Tibial nerve (tissue), 4 donors: ENCODE measurements around the gene HACL1.

Experiments used
- EP300 ChIP-seq, 2 donors: sonication (generic); formaldehyde crosslinking; IDR thresholded peaks; one replicate each; pipeline ENCODE4 v1.6.1; 2017; ENCODE audit warnings: antibody characterized with exemption in 2 of 2, mild to moderate bottlenecking in 1 of 2
- POLR2A ChIP-seq, 2 donors: fragments of 450-650 bp; IDR thresholded peaks; one replicate each; pipeline ENCODE4 v1.6.1; 2017; ENCODE audit warnings: antibody characterized with exemption in 2 of 2, mild to moderate bottlenecking in 2 of 2, moderate library complexity in 2 of 2
- TF ChIP-seq, protein P1 (sequence below), 5 experiments: fragments of 200-600 bp in 3 of 5; fragments of 450-650 bp in 2 of 5; sonication (generic) in 3 of 5; IDR thresholded peaks; one replicate each; pipeline ENCODE4 v1.5.1; 2016 to 2019; ENCODE audit warnings: antibody characterized with exemption in 5 of 5, mild to moderate bottlenecking in 3 of 5, moderate library complexity in 2 of 5

DNA sequence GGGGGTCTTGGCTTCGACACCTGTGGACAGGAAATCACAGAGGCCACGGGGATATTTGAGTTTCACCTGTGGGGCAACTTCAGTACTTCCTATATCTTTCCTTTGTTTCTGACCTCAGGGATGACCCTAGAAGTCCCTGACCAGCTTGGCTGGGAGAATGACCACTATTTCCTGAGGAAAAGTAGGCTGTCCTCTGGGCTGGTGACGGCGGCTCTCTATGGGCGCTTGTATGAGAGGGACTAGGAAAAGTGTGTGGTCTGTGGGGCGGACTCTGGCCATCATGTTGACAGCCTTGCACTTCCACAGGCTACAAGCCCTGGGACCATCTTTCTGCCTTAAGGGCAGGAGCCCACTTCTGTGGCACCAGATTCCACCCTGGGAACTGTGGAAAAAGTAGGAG is 43.9 kb upstream of the HACL1 start:
- TF ChIP-seq, protein P1, sequence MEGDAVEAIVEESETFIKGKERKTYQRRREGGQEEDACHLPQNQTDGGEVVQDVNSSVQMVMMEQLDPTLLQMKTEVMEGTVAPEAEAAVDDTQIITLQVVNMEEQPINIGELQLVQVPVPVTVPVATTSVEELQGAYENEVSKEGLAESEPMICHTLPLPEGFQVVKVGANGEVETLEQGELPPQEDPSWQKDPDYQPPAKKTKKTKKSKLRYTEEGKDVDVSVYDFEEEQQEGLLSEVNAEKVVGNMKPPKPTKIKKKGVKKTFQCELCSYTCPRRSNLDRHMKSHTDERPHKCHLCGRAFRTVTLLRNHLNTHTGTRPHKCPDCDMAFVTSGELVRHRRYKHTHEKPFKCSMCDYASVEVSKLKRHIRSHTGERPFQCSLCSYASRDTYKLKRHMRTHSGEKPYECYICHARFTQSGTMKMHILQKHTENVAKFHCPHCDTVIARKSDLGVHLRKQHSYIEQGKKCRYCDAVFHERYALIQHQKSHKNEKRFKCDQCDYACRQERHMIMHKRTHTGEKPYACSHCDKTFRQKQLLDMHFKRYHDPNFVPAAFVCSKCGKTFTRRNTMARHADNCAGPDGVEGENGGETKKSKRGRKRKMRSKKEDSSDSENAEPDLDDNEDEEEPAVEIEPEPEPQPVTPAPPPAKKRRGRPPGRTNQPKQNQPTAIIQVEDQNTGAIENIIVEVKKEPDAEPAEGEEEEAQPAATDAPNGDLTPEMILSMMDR (IDR thresholded peaks at IDR 0.05): no peak
- TF ChIP-seq POLR2A (IDR thresholded peaks at IDR 0.05): no peak
- no peak for TF ChIP-seq EP300 (IDR thresholded peaks at IDR 0.05)
